Right lobe of liver (tissue), 4 donors: ENCODE measurements around the gene BICC1.

ENCODE experiments used
- POLR2A ChIP-seq: fragments of 450-650 bp; IDR thresholded peaks from one replicate; pipeline ENCODE4 v1.6.1; 2017; ENCODE audit warnings: antibody characterized with exemption, mild to moderate bottlenecking
- TF ChIP-seq, protein P1 (sequence below), 4 donors: fragments of 200-600 bp in 3 of 4; fragments of 450-650 bp in 1 of 4; IDR thresholded peaks; one replicate each; pipeline versions ENCODE4 v1.5.1 to v1.8.0; 2016 to 2022; ENCODE audit warnings: antibody characterized with exemption in 4 of 4, mild to moderate bottlenecking in 2 of 4
- donor health status: DM: no; HTN: no; CAD: no.
- donor health status: DM: no; HTN: no; CAD: no.
- donor health status: DM: no; HTN: yes; CAD: no.

DNA sequence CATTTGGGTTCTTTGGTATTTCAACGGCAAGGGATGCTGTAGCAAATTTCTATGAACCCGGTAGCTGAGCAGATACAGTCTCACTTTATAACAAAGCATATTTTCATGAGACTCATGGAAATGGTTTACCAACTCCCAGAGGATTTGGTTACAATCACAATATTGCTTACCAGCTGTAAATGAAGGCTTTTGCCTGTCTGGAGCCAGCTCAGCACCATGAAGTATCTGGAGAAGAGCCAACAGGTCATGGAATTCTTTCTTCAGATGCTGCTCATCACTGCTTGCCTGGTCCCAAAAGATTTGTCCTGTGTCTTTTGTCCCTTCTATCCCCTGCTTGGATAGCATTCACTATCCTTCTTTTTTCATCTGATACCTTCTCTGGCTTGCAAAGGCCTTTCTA lies 346.9 kb downstream of the BICC1 start:
- TF ChIP-seq POLR2A = no peak
- TF ChIP-seq, protein P1, sequence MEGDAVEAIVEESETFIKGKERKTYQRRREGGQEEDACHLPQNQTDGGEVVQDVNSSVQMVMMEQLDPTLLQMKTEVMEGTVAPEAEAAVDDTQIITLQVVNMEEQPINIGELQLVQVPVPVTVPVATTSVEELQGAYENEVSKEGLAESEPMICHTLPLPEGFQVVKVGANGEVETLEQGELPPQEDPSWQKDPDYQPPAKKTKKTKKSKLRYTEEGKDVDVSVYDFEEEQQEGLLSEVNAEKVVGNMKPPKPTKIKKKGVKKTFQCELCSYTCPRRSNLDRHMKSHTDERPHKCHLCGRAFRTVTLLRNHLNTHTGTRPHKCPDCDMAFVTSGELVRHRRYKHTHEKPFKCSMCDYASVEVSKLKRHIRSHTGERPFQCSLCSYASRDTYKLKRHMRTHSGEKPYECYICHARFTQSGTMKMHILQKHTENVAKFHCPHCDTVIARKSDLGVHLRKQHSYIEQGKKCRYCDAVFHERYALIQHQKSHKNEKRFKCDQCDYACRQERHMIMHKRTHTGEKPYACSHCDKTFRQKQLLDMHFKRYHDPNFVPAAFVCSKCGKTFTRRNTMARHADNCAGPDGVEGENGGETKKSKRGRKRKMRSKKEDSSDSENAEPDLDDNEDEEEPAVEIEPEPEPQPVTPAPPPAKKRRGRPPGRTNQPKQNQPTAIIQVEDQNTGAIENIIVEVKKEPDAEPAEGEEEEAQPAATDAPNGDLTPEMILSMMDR (IDR thresholded peaks at IDR 0.05) = no peak
